A549 (cell line): ENCODE data around the gene CADM1. TPM values are rescaled to one million over a fixed set of nuclear protein-coding genes. Genes with fewer than 3 reads are reported as not detected.

Experiments used
- ATAC-seq, 2 experiments: fragments of 200-7000 bp in 1 of 2; fragments of >200 bp in 1 of 2; cut with Nextera tagmentation in 1 of 2; cut with Tn5 transposase in 1 of 2; 3 replicates each; pipeline versions ENCODE4 v1.8.0 to v1.9.1; 2018 to 2020; ENCODE audit warnings: mild to moderate bottlenecking in 1 of 2, moderate library complexity in 1 of 2
- CTCF ChIA-PET: fragments of 300-600 bp; sonication (Branson Sonifier 250); formaldehyde crosslinking; extraction: SDS; loops from one replicate; lab custom pipeline; 2021; ENCODE audit warnings: antibody characterized with exemption, inconsistent platforms; lab: Yijun Ruan, JAX
- POLR2A ChIA-PET: fragments of 350-600 bp; formaldehyde crosslinking; extraction: SDS; loops from one replicate; lab custom pipeline; 2021; ENCODE audit warnings: antibody characterized with exemption, inconsistent platforms; lab: Yijun Ruan, JAX
- DNase-seq, 2 experiments: peaks; one replicate each; pipeline versions ENCODE4 v3.0.0 to v3.0.0-alpha.2; 2011 to 2016; ENCODE audit warnings: low read depth in 1 of 2, low spot score in 1 of 2
- FAIRE-seq: peaks from 2 replicates; lab custom pipeline; 2011; peaks lifted over from hg19 to GRCh38; lab: Jason Lieb, UNC
- H3K27ac ChIP-seq, 2 experiments: fragments of >200 bp; sonication (Bioruptor Twin); formaldehyde crosslinking; 3 replicates each; pipeline ENCODE4 v1.5.1; 2016 to 2017
- H3K4me1 ChIP-seq: fragments of >200 bp; sonication (Bioruptor Twin); formaldehyde crosslinking; 3 replicates; pipeline ENCODE4 v1.6.1; 2016
- H3K4me2 ChIP-seq: fragments of >200 bp; sonication (Bioruptor Twin); formaldehyde crosslinking; 3 replicates; pipeline ENCODE4 v1.6.1; 2016
- H3K4me3 ChIP-seq: fragments of >200 bp; sonication (Bioruptor Twin); formaldehyde crosslinking; 3 replicates; pipeline ENCODE4 v1.5.1; 2016
- H3K9me3 ChIP-seq: fragments of >200 bp; sonication (Bioruptor Twin); formaldehyde crosslinking; 3 replicates; pipeline ENCODE4 v1.6.1; 2016
- ATOH8 ChIP-seq: fragments of 250-450 bp; sonication (Bioruptor Pico); IDR thresholded peaks from 2 replicates; pipeline ENCODE4 v1.5.0; 2020; ENCODE audit warnings: low read depth, mild to moderate bottlenecking, moderate library complexity
- BCL3 ChIP-seq: fragments of >200 bp; sonication (Bioruptor Twin); formaldehyde crosslinking; IDR thresholded peaks from 3 replicates; pipeline ENCODE4 v1.6.1; 2016
- CHD4 ChIP-seq: fragments of 200-600 bp; sonication (generic); IDR thresholded peaks from 2 replicates; pipeline ENCODE4 v1.6.1; 2016; ENCODE audit warnings: antibody characterized with exemption, mild to moderate bottlenecking, borderline replicate concordance
- CTCF ChIP-seq: fragments of >200 bp; sonication (Bioruptor Twin); formaldehyde crosslinking; IDR thresholded peaks from 3 replicates; pipeline ENCODE4 v1.5.1; 2016
- EHF ChIP-seq: fragments of 250-450 bp; sonication (Bioruptor Pico); IDR thresholded peaks from 2 replicates; pipeline ENCODE4 v1.5.0; 2020; ENCODE audit warnings: mild to moderate bottlenecking
- ELK1 ChIP-seq: fragments of 150-350 bp; IDR thresholded peaks from 2 replicates; pipeline ENCODE4 v1.6.1; 2014; ENCODE audit warnings: low read depth, mild to moderate bottlenecking, low read length
- EP300 ChIP-seq, 2 experiments: fragments of >200 bp; sonication (Bioruptor Twin); formaldehyde crosslinking; IDR thresholded peaks; 2 replicates in 1 of 2; 3 replicates in 1 of 2; pipeline ENCODE4 v1.6.1; 2016 to 2017
- ESRRA ChIP-seq: fragments of 150-350 bp; IDR thresholded peaks from 2 replicates; pipeline ENCODE4 v1.6.1; 2014; ENCODE audit warnings: mild to moderate bottlenecking, low read length, borderline replicate concordance
- FOSB ChIP-seq: fragments of 250-450 bp; sonication (Bioruptor Pico); IDR thresholded peaks from 2 replicates; pipeline ENCODE4 v1.5.0; 2020; ENCODE audit warnings: mild to moderate bottlenecking, moderate library complexity
- HDAC2 ChIP-seq: fragments of 200-600 bp; sonication (generic); IDR thresholded peaks from 2 replicates; pipeline ENCODE4 v1.6.1; 2016
- HEYL ChIP-seq: fragments of 250-450 bp; sonication (Bioruptor Pico); IDR thresholded peaks from 2 replicates; pipeline ENCODE4 v1.8.0; 2021; ENCODE audit warnings: mild to moderate bottlenecking, moderate library complexity
- HOXA7 ChIP-seq: fragments of 250-450 bp; sonication (Bioruptor Pico); IDR thresholded peaks from 2 replicates; pipeline ENCODE4 v1.5.0; 2020; ENCODE audit warnings: mild to moderate bottlenecking, moderate library complexity
- JUN ChIP-seq, 2 experiments: fragments of >200 bp; sonication (Bioruptor Twin); formaldehyde crosslinking; IDR thresholded peaks; 2 replicates in 1 of 2; 3 replicates in 1 of 2; pipeline ENCODE4 v1.6.1; 2016 to 2017
- JUNB ChIP-seq: fragments of >200 bp; sonication (Bioruptor Twin); formaldehyde crosslinking; IDR thresholded peaks from 2 replicates; pipeline ENCODE4 v1.6.1; 2016
- MYC ChIP-seq: IDR thresholded peaks from 2 replicates; pipeline ENCODE4 v1.6.1; 2012; ENCODE audit warnings: mild to moderate bottlenecking, inconsistent platforms, low read length, improper control_type of control experiment, borderline replicate concordance
- POLR2A ChIP-seq: IDR thresholded peaks from 2 replicates; pipeline ENCODE4 v1.6.1; 2012; ENCODE audit warnings: mild to moderate bottlenecking, low read length
- SREBF2 ChIP-seq: fragments of 450-650 bp; IDR thresholded peaks from 2 replicates; pipeline ENCODE4 v1.6.1; 2014; ENCODE audit warnings: mild to moderate bottlenecking, moderate library complexity
- ZFP36 ChIP-seq: fragments of 450-650 bp; IDR thresholded peaks from 2 replicates; pipeline ENCODE4 v1.6.1; 2014; ENCODE audit warnings: borderline replicate concordance; ENCODE audit not compliant: partially characterized antibody
- WGBS: methylation state at CpG from one replicate; pipeline ENCODE4 v1.1.6; 2017; ENCODE audit errors: missing lambda C conversion rate; 5-methylcytosine and 5-hydroxymethylcytosine counted together
- polyA plus RNA-seq, 4 experiments: library from polyadenylated mRNA; depleted of rRNA in 3 of 4; stranded (reverse); fragments of >200 nt; fragmentation: RNase III in 1 of 4; extraction: RNeasy Plus Mini Kit Qiagen cat#74134 plus additional on column Dnase treatment in 1 of 4; gene quantifications; 2 replicates in 3 of 4; 3 replicates in 1 of 4; pipeline ENCODE4 v1.2.3, GENCODE V29; 2011 to 2017
- TF ChIP-seq, protein P1 (sequence below): IDR thresholded peaks from 2 replicates; pipeline ENCODE4 v1.6.1; 2012
- TF ChIP-seq, protein P2 (sequence below): IDR thresholded peaks from 2 replicates; pipeline ENCODE4 v1.6.1; 2012; ENCODE audit warnings: low read depth, borderline replicate concordance

CADM1 gene
- polyA plus RNA-seq, 2 of the 4 experiments (the other 2 are of a cell fraction) = 33.4 to 36.7 TPM

GRCh38 chr11:115515647-115516395 lies 11.6 kb upstream of the CADM1 start:
- DNase-seq (no peak), FAIRE-seq (no peak), ATAC-seq (no peak)
- Histone ChIP-seq H3K4me2 (no peak overlapping the region), H3K4me1 (no peaks in the 10 kb centered on the region), H3K27ac (no peak overlapping the region), H3K9me3 (no peaks in the 10 kb centered on the region), H3K4me3 (no peak overlapping the region)
- ChIA-PET POLR2A (no interaction called here), CTCF (interaction anchor here (0.9 to 2.8 kb wide), 2 partner anchors 9 to 11 kb away, joined by 4 to 14 read pairs; partner anchors contain the start of gene CADM1)
- TF ChIP-seq CHD4 (no peak), ATOH8 (CRISPR knock-in tag) (no peak), BCL3 (no peak), JUN (IDR thresholded peaks at IDR 0.05) (no peak), SREBF2 (no peak), HOXA7 (no peak), ELK1 (no peak), ZFP36 (no peak), EHF (CRISPR knock-in tag) (no peak), EP300 (IDR thresholded peaks at IDR 0.05) (no peak), MYC (no peak), HEYL (CRISPR knock-in tag) (no peak), CTCF (no peak), JUNB (no peak), ESRRA (no peak), POLR2A (no peak)
- TF ChIP-seq, protein P1, sequence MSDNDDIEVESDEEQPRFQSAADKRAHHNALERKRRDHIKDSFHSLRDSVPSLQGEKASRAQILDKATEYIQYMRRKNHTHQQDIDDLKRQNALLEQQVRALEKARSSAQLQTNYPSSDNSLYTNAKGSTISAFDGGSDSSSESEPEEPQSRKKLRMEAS = no peak
- WGBS = 32% methylated on average over 6 of the region's 6 CpGs

GRCh38 chr11:115506954-115507675 lies 2.9 kb upstream of the CADM1 start:
- FAIRE-seq (no peak), DNase-seq (no peak), ATAC-seq (no peak)
- Histone ChIP-seq H3K9me3 (no peaks in the 10 kb centered on the region), H3K27ac (no peak overlapping the region), H3K4me1 (peaks cover 4% of the 10 kb centered on the region; the same call in 1 of the 3 replicates), H3K4me3 (no peak overlapping the region), H3K4me2 (no peak overlapping the region)
- ChIA-PET POLR2A (no interaction called here), CTCF (no interaction called here)
- 71% methylated on average over 10 of the region's 10 CpGs for WGBS
- no peak for TF ChIP-seq ATOH8 (CRISPR knock-in tag)
- TF ChIP-seq FOSB (CRISPR knock-in tag) = no peak
- TF ChIP-seq ELK1 = no peak
- TF ChIP-seq, protein P2, sequence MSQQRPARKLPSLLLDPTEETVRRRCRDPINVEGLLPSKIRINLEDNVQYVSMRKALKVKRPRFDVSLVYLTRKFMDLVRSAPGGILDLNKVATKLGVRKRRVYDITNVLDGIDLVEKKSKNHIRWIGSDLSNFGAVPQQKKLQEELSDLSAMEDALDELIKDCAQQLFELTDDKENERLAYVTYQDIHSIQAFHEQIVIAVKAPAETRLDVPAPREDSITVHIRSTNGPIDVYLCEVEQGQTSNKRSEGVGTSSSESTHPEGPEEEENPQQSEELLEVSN = no peak
- no peak for TF ChIP-seq HDAC2
- TF ChIP-seq CTCF = no peak
